ENCODE measurements around the gene GIPC3.

The GIPC3 gene

DNA sequence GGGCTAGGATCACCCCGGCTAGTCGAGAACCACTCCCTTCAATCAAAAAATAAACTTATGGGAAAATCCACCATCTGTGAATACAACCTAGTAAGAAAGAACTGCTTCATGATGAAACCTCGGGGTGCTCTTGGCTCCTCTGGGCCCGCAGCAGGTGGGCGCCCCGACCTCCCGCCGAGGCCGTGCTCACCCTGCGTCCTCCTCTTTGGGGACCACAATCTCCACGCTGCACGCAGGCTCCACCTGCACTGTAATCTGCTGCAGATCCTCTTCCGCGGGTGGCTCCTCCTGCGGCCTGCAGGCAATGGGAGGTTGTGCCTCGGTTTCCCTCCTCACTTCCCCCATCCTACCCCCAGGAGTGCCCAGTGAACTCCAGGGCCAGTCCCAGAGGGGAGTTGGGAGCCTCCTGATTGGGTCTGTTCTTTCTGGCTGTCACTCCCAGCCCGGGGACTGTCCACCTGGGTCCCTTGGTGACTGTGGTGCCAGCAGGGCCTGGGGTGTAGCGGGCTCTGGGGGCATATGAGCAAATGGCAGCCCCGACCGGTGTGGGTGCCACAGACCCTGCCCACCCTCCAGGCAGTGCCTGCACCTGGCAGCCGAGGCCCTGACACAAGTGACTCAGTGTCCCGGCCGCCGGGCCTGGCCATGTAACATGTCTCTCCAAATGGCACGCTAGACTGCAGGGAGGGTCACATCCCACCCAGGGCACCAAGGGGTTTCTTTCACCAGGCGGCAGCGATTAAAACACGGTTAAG lies 56.4 kb downstream of the GIPC3 start:
- DNase-seq = no peak

DNA sequence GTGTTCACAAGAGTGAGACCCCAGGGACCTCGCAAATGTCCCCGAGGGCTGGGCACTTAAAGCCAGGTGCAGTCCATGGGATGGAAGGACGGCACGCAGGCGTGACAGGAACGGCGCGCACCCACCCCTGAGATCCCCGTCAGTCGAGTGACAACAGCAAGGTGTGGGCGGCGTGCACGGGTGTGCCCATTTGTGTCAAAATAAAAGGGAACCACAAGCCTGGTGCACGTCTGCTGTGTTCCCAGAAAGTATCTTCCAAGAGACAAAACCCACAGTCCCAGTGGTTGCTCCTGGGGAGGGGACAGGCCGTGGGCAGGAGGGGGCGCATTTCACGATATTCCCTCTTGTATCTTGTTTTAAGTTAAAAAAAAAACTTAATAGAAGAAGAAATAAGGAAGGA lies 57.0 kb downstream of the GIPC3 start:
- no peak for DNase-seq
